GM19351 (cell line): ENCODE measurements around the gene GPS2.
A peak's percentile ranks its signal among the peaks of the same experiment; 100 is the strongest.

Source experiments
- ATAC-seq: cut with Tn5 transposase; IDR thresholded peaks from one replicate; pipeline ENCODE4 v1.9.1; 2021; ENCODE audit warnings: mild to moderate bottlenecking, moderate library complexity; ENCODE audit not compliant: unreplicated experiment

GPS2 gene

DNA sequence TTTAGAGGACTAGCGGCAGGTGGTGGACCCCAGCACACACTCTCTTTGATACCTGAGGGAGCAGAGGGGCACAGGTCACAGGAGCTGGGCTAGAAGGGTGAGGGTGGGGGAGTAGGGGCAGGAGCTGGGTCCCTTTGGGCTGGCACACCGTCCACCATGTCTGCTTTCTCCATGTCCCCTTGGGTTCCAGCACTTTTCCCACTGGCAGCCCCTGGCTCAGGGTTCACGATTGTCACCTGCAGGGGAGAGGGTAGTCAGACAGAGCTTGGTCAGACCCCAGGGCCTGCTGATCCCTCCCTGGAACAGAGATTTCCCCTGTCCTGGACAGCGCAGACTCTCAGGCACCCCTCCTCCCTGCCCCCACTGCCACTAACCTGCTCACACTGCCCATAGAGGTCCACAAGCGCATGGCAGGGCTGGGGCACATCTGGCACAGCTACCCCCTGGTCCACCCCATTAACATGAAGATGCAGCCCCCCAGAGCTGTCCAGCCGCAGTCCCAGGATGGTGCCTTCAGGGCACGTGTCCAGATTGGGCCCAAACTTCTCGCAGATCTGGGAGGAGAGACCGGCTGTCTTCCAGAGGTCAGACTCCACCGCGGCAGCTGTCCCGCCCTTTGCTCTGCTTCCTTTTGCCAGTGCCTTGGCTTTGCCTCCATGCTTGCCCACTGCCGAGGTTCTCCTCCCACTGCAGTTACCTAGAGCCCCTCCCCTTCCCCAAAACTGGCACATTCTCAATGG, 3.1 kb upstream of the GPS2 start:
- no peak for ATAC-seq

DNA sequence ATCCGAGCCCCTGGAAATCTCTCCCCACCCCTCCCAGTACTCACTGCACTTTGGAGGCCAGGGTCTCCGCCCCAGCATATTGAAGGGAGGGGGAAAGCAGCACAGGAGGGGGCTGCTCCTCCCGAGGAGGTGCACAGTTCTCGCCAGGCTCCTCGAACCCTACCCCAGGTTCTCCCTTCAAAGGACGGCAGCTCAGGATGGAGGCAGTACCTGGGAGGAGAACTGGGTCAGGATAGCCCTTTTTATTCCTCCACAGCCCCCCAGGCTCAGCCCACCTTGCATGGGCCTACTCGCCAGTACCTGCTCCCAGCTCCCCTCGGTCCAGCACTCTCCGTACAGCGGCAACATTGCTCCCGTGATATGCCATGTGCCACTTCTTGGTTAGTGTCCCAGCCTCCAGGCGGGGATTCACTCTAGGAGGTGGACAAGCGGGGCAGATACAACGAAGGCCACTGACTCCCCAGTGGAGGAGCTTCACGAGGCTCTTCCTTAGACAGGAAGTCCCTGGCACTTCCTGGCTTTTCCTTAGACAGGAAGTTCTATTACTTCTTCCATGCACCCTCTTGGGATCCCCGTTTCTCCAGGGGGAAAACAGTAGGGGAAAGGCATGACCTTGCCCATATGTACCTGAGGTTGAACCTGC, 2.1 kb upstream of the GPS2 start:
- ATAC-seq = no peak

GRCh38 chr17:7315570-7316235, 543 bp upstream of the GPS2 start:
- ATAC-seq = peak; percentile 14

GRCh38 chr17:7313890-7314718, 1.1 kb downstream of the GPS2 start:
- ATAC-seq = no peak

DNA sequence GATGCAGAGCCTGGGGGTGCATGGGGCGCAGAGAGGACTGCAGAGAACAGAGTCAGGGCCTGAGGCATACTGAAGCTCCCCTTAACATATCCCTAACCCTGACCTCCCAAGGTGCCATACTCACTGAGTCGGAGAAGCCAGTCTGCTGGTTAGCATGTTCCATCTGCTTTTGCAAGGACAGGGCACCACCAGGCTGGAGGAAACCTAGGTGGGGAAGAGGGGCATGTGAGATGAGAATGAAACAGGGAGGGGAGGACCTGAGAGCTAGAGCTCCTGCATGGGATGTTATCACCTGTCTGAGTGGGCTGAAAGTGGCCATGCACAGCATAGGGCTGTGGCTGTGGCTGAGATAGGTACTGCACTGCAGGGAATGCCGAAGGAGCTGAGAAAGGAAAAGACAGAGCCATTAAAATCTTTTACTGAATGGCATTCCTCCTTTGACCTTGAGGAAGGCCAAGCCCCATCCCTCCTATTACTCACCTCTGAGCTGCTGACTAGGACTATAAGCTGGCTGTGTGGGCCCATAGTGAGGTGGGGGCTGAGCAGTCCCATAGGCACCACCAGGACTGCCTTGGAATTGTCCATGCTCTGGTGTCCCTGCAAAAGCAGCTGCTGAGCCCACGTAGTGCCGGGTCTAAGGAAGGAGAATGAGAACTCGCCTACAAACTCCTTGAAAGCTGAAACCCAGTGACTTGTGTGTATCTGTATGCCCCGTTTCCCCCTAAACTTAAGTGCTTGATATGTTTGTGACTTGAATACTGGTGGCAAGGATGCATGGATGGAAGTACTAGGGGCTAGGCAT, 1.9 kb downstream of the GPS2 start:
- no peak for ATAC-seq

DNA sequence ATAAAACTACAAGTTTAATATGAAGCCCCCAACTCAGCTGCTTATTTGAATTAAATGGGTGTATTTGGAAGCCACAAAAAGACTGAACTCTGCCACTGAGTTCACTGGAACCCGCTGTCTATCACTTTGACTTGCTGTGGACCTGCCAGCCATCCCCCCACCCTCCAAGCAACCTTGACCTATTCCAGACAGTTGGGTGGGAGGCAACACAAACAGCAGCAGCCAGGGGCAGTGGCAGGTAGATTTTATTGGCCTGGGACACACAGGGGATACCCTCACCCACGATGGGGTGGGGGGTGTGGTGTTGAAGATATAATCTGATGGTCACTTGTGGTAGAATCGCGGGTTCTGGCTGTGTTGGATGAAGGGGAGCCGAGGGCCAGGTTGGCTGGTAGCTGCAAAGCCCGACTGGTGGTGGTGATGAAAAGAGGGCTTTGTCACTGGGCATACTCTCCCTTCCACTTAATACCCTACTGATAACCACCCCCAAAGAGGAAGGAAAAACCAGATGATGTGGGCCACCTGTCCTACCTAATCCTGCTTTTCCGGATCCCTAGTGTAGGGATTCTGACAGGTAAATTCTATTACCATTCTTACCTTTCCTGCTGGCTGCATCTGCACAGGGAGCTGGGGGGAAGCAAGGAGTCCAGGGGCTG, 2.6 kb downstream of the GPS2 start:
- ATAC-seq = no peak

- no peak for ATAC-seq
Measured at GRCh38 chr17:7311110-7311705, 4.0 kb downstream of the GPS2 start.

GRCh38 chr17:7309628-7310027, 5.5 kb downstream of the GPS2 start:
- ATAC-seq = no peak

DNA sequence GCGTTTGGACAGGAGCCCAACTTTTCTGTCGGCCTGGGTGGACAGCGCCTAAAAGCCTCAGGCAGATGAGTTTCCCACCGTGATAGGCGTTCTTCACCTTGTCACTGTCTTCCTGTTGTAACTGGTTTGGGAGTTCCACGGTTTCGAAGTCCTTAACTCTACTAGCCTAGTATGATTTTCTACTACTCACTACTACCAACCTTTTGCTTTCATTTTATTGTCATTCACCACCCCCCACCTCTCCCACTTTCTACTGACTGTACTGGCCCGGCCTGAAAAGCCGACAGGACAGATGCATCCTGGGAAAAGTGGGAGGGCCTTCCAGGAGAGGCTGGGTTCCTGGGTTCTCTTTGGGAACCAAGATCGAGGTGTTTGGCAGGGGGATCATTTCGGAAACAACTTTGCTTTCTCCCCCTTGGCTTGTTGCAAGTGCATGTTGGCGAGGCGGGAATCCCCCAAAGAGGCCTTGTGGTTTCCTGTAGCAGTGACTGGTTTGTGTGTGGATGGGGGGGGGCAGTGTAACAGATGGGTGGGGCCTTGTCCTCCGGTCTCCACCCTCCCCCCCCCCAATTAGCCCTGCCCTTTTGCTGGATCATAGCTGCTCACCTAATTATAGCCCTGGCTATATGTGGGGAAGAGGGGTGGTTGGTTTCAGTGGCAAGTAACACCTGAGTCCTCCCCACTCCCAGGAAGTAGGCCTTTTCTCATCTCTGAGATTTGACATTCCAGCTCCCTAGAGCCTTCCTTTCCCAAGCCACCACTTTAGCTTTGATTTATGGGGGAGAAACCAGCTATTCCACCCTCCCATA, 6.3 kb downstream of the GPS2 start:
- ATAC-seq = no peak

DNA sequence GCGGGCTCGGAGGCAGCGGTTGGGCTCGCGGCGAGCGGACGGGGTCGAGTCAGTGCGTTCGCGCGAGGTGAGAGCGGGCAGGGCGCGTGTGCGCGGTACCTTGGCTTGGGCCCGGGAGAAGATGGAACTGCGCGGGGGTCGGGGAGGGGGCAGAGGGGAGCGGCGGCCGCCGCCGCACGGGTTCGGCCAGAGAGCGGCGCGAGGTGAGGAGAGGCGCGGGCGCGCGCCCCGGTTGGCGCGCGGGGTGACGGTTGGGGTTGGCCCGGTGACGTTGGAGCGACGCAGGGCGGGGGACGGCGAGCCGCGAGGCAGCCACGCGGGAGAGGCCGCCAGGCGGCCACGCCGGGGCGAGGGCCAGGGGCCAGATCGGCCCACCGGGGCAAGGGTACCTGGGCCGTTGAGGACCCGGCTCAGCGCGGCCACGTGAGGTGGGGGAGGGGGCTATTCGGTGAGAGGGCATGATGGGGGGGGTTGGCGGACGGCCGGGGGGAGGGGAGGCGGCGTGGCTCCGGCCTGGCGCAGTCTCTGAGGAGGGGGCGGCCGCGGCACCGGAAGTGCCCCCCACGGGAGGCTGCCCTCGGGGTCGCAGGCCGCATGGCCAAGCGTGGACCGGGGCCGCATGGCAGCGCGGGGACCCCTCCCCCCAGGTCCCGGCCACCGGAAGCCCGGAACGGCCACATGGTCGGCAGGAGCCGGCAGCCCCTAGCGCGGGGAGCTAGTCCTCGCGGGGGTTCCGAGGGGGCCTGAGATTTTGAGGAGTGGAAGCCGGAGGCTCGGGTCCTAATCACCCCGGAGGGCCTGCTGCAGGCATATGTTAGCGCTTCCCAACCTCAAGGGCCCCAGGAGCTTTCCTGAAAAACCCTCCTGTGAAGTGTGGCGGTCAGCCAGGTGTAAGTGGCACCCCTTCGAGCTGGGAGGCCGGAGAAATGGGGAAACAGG, 7.2 kb downstream of the GPS2 start:
- no peak for ATAC-seq

- ATAC-seq = peak; percentile 74
Measured at GRCh38 chr17:7306911-7307685, 8.1 kb downstream of the GPS2 start, which contains the start of gene EIF5A. Gene EIF5A (plus strand): TSS chr17:7307628. CDS start chr17:7309636, 2,008 bp downstream.

GRCh38 chr17:7304179-7304578, 11.0 kb downstream of the GPS2 start:
- ATAC-seq = no peak

GRCh38 chr17:7296189-7296861, 18.8 kb downstream of the GPS2 start:
- no peak for ATAC-seq

DNA sequence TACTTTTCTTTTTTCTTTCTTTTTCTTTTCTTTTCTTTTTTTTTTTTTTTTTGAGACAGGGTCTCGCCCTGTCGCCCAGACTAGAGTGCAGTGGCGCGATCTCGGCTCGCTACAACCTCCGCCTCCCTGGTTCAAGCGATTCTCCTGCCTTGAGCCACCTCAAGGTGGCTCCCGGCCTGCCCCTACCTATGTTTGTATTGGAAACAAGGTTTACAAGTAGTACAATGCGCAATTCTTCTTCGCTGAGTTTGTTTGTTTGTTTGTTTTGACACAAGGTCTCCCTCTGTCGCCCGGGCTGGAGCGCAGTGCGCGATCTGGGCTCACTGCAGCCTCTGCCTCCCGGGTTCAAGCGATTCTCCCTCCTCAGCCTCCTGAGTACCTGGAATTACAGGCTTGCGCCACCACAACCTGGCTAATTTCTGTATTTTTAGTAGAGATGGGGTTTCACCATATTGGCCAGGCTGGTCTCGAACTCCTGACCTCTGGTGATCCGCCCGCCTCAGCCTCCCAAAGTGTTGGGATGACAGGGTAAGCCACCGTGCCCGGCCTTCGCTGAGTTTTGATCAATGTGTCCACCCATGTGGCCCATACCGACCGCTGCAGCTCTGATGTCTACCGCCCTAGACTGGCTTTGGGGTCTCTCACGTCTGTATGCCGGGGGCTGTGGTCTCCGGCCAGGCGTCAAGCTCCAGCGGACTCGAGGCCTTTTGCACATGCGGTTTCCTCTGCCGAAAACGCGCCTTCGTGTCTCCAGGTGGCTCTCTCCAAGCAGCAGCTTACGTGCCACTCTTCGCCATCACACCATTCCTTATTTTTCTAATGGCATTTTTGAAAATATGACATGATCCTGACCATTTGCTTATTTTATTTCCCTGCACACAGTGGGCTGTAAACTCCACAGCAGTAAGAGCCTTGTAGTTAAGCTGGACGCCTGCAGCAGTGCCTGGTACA, 19.7 kb downstream of the GPS2 start:
- ATAC-seq = no peak

DNA sequence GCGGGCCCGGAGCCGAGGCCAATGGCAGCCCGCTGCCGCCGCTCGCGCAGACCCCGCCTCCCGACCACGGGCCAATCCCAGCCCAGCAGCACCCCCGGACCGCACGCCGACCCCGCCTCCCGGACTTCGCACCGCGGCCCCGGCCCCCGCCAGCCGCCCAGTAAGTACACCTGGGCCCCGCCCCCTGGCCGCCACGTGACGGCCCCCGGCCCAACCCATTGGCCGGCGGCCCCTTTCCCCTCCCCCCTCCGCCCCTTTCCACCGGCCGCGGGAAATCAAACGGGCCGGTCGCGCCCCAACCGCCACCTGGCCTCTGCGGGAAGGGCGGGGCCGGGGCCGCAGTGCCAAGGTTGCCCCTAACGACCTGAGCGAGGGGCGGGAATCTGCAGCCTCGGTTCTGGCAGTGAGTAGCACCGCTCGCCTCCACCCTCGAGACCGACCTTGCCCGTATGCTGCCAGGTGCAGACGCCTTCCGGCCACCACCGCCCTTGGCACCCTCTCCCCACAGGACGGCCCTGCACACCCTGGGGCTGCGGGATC, 20.5 kb downstream of the GPS2 start, which contains the start of gene YBX2:
Gene YBX2 (minus strand): TSS at position 26 of the 540 bp plus-strand sequence. CDS start 139 bp downstream, outside the sequence.
- ATAC-seq = no peak
